Left renal cortex interstitium (tissue), 4 donors: ENCODE results near the gene PPCDC. TPM values are rescaled to one million over a fixed set of nuclear protein-coding genes. Genes with fewer than 3 reads are reported as not detected.
"Not testable (repeated sequence)": the region's sequence is repeated elsewhere in the genome, so short reads cannot be mapped to it uniquely, and the experiment has no call there.

Experiments used
- DNase-seq, 4 donors: peaks; one replicate each; pipeline ENCODE4 v3.0.0-alpha.2; 2013; ENCODE audit warnings: low read depth in 4 of 4, low spot score in 2 of 4, missing footprints in 1 of 4
- polyA plus RNA-seq, 4 donors: library from polyadenylated mRNA; unstranded; fragments of 120-200 nt; gene quantifications; one replicate each; pipeline ENCODE4 v1.2.1, GENCODE V29; 2013; ENCODE audit not compliant: insufficient read length in 4 of 4

The PPCDC gene
- polyA plus RNA-seq, 4 donors, result 11.1 to 15.1 (median 14.3) TPM

DNA sequence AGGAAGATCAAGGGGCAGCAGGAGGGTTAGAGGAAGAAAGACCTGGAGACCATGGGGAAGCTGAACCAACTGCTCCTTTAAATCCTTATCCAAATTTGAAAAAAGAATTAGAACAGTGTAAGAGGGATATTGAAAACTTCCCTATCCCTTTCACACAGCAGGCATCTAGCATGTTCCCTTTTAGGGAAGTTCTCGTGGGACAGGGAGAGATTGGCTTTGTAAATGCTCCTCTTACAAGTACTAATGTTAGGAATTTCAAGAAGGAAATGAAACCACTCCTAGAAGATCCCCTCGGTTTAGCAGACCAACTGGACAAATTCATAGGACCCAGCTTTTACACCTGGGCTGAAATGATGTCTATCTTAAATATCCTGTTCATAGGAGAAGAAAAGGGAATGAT, 41.5 kb downstream of the PPCDC start:
- DNase-seq, result no peak

DNA sequence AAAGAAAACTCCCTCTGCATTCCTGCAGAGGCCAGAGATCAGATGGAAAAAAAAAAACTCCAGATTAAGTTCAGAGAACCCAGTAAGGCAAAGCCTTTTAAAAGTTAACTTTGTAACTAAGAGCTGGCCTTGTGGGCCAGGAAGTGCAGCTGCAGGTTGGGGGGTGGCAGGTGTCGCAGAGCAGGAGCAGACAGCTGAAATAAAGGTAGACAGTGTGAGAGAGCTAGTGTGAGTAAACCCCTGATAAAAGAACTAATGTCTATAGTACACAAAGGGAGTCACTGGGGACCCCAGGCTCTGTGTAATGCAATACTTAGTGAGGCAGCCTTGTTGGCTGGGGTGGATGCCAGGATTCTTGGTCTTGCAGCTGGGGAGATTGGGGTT, 42.1 kb downstream of the PPCDC start:
- no peak for DNase-seq

DNA sequence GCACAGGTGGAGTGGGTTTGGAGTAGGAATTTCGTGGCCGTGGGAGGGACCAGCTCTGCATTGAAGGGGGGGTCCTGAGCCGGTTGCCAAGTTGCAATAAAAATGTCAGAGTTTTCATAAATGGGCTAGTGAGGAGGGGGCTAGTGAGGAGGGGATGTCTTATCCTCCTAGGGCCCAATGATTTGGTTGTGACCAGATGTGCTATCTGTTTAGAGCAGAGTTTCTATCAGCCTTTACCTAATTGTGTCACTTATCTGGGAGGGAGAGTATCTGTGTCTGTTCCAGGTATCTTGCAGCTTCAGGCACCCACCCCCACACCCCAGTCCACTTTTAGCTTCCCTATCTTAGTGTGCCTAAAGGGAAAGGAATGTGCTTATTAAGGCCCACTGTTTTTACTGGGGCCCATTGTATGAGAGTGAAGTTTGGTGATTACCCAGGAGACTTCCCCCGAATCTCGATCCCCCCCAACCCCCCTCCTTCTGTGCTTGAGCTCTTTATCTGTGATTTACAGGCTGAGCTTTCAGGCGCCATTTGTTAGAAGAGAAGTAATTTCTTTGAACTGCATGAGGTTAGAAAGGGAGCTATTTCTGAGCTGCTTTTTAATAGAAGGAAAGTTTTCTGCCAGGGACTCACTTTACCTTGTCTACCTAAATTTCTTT, 42.6 kb downstream of the PPCDC start:
- DNase-seq, result no peak

DNA sequence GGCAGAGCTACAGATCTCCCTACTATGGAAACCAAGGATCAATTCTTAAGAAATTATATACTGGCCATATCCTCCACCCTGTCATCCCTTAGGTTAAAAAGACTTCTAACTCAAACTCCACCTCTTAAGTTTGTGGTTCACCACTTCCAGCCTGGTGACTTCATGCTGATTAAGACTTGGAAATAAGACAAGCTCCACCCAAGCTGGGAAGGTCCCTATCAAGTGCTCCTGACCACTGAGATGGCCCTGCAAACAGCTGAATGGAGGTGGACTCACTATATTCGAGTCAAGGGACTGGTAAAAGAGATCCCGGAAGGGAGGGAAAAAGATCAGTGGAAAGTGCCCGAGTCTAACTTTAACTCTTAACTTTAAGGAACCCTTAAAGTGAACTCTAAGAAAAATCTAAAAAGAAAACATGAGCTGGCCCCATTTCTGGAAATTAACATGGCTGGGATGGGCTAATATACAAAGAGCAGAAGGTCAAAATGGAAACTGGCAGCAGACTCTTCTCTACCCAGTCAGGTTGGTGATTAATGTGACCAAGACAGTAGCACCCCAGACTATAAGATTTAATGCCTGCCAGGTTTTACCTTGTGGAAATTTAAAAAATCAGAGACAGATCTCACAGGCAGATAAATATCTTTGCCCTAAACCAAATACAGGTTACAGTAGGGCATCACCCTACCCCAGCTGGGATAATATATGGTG, 43.9 kb downstream of the PPCDC start:
- DNase-seq, result no peak

DNA sequence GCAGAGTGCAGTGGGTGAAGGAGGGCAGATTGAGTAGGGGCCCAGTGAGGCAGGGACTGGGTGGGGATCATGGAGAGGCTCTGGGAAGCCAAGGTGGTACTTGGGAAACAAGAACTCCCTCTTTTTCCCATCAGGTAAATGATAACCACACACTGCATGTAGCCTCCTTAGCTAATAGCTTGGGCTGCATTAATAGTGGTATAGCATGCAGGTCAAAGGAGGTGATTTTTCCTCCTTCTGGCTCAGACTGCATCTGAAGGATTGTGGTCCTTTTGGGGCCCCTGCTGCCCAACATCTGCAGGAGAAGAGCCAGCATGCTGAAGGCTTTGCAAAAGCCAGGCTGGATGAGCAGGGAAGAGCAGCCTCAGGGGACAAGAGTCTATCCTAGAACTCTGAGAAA, 45.4 kb downstream of the PPCDC start:
- DNase-seq, result no peak

DNA sequence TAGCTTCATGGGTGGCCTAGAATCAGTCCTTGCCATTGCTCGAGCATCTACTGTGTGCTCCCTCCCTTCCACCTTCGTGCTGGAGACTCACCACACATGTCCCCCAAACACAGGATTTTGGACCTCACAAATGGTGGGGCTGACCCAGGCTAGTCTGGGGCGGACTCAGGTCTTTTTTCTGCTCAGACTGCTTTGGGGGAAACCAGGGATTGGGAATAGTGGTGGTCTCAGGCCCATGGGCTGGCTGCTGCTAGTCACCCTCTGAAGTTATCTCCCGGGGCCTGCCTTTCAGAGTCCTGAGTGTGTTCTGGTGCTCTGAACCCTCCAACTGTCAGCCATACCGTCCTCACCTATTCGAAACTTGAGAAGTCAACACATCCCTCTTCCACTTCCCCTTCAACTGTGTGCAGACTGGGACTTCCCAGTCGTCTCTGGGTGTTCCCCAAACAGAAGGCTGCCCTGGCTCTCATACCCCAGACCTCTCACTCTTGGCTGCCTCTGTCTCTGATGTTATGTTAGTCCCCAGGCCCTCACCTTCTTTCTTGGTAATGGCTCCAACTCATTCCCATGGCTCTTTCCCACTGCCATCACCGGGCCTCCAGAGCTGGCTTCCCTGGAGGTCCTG, 46.0 kb downstream of the PPCDC start:
- DNase-seq, result no peak

DNA sequence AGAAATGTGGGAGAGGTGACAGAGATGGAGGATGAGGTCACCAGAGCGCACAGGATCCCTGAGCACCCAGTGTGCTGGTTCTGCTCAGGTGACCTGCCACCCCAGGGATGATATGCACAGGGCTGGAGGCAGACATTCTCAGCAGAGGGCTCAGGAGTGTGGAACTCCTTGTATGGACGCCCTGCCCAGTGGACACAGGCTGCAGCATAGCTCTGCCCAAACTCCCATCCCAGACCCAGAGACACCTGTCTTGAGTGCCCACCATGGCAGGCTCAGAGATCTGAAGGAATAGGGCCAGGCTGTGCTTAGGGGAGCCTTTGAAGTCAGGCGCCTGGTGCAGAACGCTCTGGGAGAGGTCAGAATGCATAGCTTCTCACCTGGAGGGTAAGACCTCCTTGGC, 47.3 kb downstream of the PPCDC start:
- DNase-seq, result no peak

DNA sequence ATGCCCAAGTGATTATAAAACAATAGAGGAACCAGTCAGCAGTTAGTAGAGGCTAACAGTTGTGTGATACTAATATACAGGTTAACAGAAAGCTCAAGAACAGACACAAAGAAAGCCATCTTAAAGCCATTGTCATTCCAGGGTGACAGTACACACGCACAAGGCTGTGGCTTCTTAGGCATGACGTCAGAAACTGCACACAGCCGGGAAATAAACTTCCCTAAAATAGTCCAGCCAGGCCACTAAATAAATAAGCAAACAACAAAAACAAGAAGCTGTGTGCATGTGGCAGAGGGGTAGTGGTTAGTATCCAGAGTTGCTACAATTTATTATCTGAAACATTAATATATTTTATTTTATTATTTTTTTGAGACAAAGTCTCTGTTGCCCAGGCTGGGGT, 49.8 kb downstream of the PPCDC start:
- DNase-seq, result no peak

DNA sequence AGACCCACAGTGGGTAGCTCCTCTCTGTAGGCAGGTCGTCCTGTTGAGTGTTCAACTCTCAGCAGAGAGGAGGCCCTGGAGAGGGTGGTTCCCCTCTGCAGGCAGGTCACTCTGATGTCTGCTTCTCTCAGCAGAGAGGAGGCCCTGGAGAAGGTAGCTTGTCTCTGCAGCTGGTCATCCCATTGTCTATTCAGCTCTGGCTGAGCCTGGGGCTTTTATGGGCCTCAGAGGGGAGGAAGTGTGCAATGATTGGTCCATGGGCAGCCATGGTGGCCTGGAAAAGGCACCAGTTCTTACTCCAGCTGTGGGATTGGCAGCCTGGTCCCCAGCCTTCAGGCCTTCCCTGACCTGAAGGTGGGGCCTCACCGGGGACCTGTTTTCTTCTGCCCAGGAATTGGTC, 52.9 kb downstream of the PPCDC start:
- DNase-seq, result no peak

DNA sequence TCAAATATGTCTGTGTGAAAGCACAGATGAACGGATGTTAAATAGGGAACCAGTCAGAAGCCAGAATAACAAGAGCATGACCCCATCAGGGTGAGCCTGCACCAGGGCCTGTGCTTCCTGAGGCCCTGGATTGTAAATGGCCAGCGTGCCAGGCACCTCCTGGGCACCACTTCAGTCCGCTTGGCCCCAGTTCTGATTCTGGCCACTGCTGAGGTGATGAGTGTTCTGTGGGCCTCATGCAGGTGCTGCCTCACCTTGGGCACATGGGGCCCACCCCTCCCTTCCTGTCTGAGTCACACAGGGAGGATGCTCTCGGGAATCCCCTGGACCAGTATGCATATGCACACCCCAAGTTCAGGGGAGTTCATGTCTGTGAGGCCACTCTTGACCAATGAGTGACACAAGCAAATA, 54.2 kb downstream of the PPCDC start:
- not testable (repeated sequence) for DNase-seq

DNA sequence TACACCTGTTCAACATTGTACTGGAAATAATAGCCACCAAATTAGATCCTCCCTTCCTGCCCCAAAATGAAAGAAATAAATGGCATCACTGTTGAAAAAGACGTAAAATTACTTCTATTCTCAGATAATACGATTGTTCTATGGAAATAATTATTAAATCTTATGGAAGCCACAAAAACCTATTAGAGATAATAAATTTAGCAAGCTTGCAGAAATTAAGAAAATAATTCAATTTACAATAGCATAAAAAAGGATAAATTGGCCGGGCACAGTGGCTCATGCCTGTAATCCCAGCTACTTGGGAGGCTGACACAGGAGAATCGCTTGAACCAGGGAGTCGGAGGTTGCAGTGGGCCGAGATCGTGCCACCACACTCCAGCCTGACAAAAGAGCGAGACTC, 57.8 kb downstream of the PPCDC start:
- no peak for DNase-seq

DNA sequence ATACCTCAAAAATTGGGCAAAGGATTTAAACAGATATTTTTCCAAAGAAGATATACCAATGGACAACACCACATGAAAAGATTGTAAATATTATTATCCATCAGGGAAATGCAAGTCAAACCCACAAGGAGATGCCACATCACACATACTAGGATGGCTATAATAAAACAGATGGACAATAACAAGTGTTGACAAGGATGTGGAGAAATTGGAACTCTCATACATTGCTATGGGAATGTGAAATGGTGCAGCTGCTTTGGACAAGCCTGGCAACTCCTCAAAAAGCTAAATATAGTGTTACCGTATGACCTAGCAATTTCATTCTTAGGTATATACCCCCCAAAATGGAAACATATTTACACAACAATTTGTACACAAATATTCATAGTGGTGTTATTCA, 59.3 kb downstream of the PPCDC start:
- no peak for DNase-seq

DNA sequence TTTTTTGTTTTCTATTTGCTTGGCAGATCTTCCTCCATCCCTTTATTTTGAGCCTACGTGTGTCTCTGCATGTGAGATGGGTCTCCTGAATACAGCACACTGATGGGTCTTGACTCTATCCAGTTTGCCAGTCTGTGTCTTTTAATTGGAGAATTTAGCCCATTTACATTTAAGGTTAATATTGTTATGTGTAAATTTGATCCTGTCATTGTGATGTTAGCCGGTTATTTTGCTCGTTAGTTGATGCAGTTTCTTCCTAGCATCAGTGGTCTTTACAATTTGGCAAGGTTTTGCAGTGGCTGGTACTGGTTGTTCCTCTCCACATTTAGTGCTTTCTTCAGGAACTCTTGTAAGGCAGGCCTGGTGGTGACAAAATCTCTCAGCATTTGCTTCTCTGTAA, 62.3 kb downstream of the PPCDC start:
- not testable (repeated sequence) for DNase-seq

DNA sequence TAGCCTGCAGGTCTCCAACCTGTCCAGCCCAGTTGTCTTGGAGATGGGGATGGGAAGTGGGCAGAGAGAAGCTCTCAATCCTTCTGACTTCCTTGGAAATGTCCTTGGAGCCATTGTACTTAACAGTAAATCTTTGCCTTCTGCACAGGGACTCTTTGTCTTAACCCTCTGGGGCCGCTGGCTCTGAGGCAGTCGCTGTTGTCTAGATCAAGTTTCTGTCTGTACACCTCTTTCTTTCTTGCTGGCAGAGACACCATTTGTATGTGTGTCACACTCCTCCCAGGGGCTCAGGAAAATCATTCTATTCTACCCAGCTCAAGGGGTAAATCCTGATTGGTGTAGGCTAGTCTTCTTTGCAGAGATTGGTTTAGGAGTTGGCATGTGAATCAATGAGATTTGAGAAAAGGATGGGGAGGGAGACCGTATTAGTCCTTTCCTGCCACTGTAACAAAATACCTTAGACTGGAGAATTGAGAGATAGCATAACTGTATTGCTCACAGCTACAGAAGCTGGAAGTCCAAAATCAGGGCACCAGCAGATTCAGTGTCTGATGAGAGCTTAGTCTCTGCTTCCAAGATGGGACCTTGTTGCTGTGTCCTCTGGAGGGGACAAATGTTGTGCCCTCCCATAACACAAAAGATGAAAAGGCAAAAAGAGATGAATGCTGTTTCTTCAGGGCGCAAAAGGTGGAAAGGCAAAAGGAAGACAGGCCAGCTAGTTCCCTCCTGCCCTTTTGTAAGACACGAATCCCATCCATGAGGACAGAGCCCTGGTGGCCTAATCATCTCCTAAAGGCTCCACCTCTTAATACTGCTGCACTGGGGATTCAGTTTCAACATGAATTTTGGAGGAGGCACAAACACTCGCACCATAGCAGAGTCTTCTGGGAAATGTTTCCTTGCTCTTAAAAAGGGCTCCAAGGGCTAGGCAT, 66.3 kb downstream of the PPCDC start:
- DNase-seq, result no peak

DNA sequence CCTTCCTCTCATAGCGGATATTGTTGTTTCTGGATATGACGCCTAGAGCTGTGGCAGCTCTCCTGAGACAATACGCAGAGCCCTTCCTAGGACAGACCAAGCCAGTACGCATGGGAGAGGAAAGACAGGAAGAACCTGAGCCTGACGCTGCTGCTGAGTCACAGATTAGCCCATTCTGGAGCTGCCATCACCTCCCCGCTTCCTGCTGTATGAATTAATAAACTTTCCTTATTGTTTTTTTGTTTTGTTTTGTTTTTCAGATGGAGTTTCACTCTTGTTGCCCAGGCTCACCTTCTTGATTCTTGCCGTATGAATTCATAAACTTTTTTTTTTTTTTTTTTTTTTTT, 67.0 kb downstream of the PPCDC start:
- no peak for DNase-seq

DNA sequence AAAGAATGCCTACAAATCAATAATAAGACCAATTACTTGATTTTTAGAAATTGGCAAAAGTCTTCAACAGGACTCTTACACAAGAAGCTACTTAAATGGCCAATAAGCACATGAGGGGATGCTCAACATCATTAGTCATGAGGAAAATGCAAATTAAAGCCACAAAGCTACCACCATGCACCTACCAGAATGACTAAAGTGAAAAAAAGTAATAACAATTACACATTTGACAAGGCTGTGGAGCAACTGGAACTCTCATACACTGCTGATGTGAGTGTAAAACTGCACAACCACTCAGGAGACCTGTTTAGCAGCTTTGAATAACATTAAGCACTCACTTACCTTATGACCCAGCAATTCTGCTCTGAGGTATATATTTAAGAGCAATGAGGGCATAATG, 68.4 kb downstream of the PPCDC start:
- no peak for DNase-seq

DNA sequence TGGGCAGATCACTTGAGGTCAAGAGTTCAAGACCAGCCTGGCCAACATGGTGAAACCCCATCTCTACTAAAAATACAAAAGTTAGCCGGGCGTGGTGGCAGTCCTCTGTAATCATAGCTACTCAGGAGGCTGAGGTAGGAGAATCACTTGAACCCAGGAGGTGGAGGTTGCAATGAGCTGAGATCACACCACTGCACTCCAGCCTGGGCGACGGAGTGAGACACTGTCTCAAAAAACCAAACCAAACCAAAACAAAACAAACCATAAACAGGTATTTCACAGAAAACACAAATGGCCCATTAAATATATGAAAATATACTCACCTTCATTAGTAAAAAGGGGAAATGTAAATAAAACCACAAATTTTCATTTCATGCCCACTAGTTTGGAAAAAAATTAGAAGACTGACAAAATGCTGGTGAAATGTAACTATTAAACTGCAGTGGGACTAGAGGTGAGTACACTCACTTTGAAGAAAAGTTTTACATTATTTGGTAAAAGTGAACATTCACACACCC, 71.6 kb downstream of the PPCDC start:
- DNase-seq, result not testable (repeated sequence)

DNA sequence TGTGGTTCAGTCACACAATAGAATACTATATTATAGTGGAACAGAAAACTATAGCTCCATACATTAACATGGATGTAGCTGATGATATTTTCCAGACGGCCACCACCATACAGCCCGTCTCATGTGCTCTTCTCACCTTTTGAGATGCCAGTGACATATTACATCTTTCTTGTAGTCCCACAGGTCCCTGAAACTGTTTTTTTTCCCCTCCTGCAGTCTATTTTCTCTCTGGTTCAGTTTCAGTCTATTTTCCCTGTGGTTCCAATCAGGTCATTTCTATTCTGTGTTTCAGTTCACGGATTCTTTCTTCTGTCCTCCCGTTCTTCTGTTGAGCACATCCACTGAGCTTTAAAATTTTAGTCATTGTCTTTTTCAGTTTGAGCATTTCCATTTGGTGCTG, 72.2 kb downstream of the PPCDC start:
- DNase-seq, result no peak

DNA sequence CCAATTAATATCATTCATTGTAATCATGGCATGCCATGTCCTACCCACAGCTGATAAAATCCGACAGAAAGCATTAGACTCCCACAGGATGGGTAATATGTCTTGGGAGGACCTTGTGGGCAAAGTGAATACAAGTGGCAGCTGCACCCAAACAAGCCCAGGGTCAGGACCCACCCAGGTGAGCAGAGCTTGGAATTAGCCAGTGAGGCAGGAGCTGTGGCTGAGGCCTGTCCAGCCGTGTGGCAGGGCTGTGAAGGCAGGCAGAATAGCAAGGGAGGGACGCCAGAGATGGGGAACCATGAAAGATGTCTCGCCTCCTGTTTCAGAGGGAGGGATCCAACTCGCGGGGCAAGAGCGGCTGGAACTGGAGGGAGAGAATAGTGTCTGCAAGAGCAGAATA, 74.5 kb downstream of the PPCDC start:
- DNase-seq, result no peak

DNA sequence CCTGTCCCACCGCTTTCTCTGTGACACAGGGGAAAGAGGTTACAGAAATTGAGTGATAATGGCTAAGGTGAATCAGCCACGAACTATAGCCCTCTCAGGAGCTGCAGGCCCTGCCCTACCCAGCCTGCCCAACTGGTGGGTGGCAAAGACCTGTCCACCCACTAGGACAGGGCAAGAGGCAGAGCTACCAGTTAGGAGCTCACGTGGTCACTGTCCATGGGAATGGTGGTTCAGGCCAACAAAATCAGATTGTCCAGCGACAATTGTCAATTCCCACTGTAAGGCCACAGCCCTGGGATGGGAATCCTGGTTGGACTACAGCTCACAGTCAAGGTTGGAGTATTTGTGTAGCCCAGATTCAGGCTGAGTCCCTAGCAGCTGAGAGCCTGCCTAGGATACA, 75.0 kb downstream of the PPCDC start:
- no peak for DNase-seq
